ENCODE measurements around the gene B4GALT5. TPM values are rescaled to one million over a fixed set of nuclear protein-coding genes. Genes with fewer than 3 reads are reported as not detected.

Gene B4GALT5
- total RNA-seq, 1 experiment from 2014 or later = 77.0 TPM

- Histone ChIP-seq H4K8ac (replicated peaks; ENCODE audit: insufficient read length, low read depth, low read length) (no peak overlapping the region), H4K5ac (ENCODE audit: insufficient read length, low read depth, low read length) (no peak overlapping the region), H2BK15ac (ENCODE audit: low read depth, low read length) (no peak overlapping the region), H3K9ac (ENCODE audit: extremely low read depth, insufficient read length, low read length) (no peak overlapping the region), H3K56ac (ENCODE audit: insufficient read length, low read depth, low read length) (no peak overlapping the region), H3K4me1 (ENCODE audit: insufficient read depth, low read length) (peaks cover 24% of the 10 kb centered on the region), H2BK12ac (ENCODE audit: insufficient read length, low read depth, low read length) (no peak overlapping the region), H3K14ac (ENCODE audit: insufficient read depth, low read length) (no peak overlapping the region), H3T11ph (ENCODE audit: low read length) (no peak overlapping the region), H3K18ac (ENCODE audit: insufficient read length, low read depth, low read length) (no peak overlapping the region), H2BK5ac (ENCODE audit: insufficient read length, low read length) (no peak overlapping the region), H3K27me3 (ENCODE audit: insufficient read depth, low read length) (no peaks in the 10 kb centered on the region), H2BK20ac (ENCODE audit: low read depth, low read length, poor library complexity, severe bottlenecking) (no peak overlapping the region), H3K4ac (ENCODE audit: low read depth, low read length) (no peak overlapping the region), H2BK120ac (ENCODE audit: low read depth, low read length, poor library complexity, severe bottlenecking) (no peak overlapping the region), H3K79me2 (ENCODE audit: insufficient read depth, low read length) (peaks cover 75% of the 10 kb centered on the region), H3K27ac (ENCODE audit: insufficient read length, low read depth, low read length) (no peak overlapping the region), H3K23ac (ENCODE audit: insufficient read length, low read depth, low read length) (no peak overlapping the region), H2AFZ (ENCODE audit: low read length) (no peak overlapping the region), H3K23me2 (ENCODE audit: insufficient read length, low read depth, low read length, poor library complexity, severe bottlenecking) (no peaks in the 10 kb centered on the region), H3K79me1 (ENCODE audit: insufficient read depth, low read depth, low read length, poor library complexity, severe bottlenecking) (peaks cover 5% of the 10 kb centered on the region), H2AK5ac (ENCODE audit: insufficient read length, low read length) (no peak overlapping the region), H3K9me3 (ENCODE audit: control insufficient read depth, low read depth, low read length) (no peaks in the 10 kb centered on the region), H4K91ac (ENCODE audit: insufficient read length, low read depth, low read length) (no peak overlapping the region), H4K20me1 (ENCODE audit: control insufficient read depth, insufficient read depth, insufficient read length) (peaks cover 2% of the 10 kb centered on the region), H3K4me2 (ENCODE audit: insufficient read depth, insufficient read length, low read length) (no peak overlapping the region)
- no peak for DNase-seq
- H3K9me3 Mint-ChIP-seq = no peaks in the 10 kb centered on the region
- H3K36me3 Mint-ChIP-seq (ENCODE audit: insufficient read depth in 1 of 3, low read depth in 3 of 3) = peaks cover 0 to 2% (median 0%) of the 10 kb centered on the region in 3 experiments; a peak in 2 of 7 replicates
- WGBS (ENCODE audit: extremely low coverage, insufficient read length, low lambda C conversion rate) = no CpG with 5 or more reads among the region's 6 CpGs
- no peaks in the 10 kb centered on the region for H3K27me3 Mint-ChIP-seq (ENCODE audit: low read depth)
- H3K4me3 Mint-ChIP-seq = no peak overlapping the region
- peak overlapping the region; percentile 27 to 60 (median 33); a peak in 4 of 7 replicates for H3K27ac Mint-ChIP-seq
- TF ChIP-seq, protein P1, sequence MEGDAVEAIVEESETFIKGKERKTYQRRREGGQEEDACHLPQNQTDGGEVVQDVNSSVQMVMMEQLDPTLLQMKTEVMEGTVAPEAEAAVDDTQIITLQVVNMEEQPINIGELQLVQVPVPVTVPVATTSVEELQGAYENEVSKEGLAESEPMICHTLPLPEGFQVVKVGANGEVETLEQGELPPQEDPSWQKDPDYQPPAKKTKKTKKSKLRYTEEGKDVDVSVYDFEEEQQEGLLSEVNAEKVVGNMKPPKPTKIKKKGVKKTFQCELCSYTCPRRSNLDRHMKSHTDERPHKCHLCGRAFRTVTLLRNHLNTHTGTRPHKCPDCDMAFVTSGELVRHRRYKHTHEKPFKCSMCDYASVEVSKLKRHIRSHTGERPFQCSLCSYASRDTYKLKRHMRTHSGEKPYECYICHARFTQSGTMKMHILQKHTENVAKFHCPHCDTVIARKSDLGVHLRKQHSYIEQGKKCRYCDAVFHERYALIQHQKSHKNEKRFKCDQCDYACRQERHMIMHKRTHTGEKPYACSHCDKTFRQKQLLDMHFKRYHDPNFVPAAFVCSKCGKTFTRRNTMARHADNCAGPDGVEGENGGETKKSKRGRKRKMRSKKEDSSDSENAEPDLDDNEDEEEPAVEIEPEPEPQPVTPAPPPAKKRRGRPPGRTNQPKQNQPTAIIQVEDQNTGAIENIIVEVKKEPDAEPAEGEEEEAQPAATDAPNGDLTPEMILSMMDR (conservative IDR thresholded peaks at IDR 0.05) = no peak
- H3K4me1 Mint-ChIP-seq = peaks cover 73 to 79% of the 10 kb centered on the region in 2 experiments
Measured at GRCh38 chr20:49697071-49697470, 16.6 kb downstream of the B4GALT5 start.
